ENCODE results near the gene DSTYK.

DSTYK gene

DNA sequence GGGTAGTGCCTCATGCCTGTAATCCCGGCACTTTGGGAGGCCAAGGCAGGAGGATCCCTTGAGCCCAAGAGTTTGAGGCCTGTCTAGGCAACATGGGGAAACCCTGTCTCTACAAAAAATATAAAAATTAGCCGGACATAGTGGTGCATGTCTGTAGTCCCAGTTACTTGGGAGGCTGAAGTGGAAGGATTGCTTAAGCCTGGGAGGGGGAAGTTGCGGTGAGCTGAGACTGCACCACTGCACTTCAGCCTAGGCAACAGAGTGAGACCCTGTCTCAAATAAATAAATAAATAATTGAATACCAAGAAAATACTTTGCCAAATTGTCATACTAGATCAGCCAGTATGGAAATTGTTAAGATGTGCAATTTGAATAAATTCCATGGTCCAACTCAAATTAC, 83.9 kb downstream of the DSTYK start:
- no peak for DNase-seq (ENCODE audit: low spot score)

DNA sequence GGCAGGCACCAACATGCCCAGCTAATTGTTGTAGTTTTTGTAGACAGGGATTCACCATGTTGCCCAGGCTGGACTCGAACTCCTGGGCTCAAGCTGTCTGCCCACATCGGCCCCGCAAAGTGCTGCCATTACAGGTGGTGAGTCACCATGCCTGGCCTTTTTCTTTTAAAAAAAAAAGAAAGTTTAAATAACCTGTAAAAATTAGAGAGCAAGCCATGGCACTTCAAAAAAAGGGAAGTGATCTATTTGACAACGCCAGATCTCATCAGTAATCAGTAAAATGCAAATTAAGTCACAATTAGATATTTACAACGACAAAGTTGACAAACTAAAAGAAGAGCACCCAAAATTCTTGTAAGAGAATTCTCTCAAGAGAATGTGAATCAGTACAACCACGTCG, 86.8 kb downstream of the DSTYK start:
- no peak for DNase-seq (ENCODE audit: low spot score)

DNA sequence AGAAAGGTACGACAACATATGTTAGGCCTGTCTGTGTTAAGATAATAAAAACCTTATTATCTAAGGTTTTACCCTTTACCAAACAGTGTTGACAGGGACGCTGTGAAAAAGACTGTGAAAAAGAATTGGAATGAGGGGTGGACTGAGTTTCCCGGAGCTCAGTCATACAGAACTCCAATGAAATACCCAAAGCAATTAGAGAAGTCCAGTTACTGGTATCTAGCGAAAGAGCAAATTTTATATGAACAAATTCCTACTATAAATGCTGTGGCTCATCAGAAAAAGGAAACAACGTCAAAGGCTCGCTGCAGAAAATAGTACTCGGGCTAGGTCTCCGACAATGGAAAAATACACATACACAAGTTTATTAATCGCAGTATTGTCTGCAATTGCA, 89.0 kb downstream of the DSTYK start:
- no peak for DNase-seq (ENCODE audit: low spot score)

DNA sequence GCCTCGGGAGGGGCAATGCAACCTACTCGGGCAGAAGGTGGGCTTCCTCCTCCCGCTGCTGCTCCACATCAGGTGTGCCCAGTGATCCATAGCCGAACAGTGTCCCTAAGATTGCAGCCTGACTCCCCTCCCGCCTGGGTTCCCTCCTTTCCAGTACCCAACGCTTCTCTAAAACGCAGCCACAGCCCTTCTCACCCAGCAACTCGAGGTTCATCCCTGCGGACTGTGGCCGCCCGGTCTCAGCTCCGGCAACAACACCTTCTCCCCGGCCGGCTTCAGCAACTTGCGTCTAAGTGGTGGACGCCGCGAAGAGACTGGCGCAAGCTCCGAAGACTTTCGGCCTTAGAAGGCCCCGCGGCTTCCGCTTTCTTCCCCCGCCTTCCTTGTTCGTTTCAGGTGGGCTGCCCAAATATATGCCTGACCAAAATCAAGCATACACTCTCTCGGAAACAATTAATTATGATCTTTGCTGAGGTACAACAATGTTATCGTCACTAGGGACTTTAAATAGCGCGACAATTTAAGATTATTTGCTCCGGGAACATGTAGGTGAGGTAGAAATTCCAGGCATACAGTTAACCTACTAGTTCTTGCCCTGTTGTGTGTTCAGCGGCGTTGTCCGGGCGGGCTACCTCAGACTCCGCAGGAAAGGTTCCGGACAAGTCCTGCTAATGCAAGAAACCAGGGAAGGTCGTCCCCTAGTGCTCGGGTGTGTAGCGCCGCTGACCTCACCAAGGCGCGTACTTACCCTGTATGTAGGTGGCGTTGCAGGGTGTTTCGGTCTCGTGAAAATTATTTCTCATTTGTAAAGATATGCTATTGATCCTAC, 89.6 kb downstream of the DSTYK start, which contains the start of gene RBBP5:
Gene RBBP5 (minus strand): TSS at position 319 of the 829 bp plus-strand sequence. CDS start 105 bp downstream, at position 214.
- DNase-seq (ENCODE audit: low spot score), result peak; percentile 97

DNA sequence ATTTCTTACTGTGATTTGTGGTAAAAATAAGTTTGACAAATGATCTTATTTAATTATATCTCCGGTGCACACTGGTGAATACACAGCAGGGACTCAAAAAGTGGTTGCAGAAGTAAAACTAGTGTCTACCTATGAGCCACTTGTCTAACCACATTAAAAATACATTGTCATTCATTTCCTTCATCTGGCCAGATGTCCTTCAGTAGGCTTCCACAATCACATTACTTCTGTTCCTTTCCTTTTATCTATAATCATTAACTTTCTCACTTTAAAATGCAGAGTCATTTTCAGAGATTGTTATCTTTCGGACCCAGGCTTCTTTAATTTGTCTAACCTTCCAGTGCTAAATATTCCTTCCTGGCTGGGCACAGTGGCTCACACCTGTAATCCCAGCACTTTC, 92.8 kb downstream of the DSTYK start:
- no peak for DNase-seq (ENCODE audit: low spot score)

DNA sequence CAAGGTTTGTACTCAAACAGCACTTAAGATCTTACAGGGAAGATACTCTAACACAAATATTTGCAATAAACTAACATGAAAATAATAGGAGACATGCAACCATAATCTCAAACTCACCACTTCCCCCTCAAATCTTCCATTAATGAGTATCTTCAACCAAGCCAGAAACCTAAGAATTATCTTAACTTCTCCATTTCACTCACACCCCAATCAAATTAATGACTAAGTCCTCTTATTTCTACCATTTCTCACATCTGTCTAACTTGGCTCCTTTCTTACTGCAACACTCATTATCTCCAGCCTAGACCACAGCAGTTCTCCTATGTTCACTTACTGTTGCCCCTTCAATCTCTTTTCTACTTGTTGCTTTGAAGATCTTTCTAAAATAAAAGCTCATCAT, 100.1 kb downstream of the DSTYK start:
- DNase-seq (ENCODE audit: low spot score), result no peak

DNA sequence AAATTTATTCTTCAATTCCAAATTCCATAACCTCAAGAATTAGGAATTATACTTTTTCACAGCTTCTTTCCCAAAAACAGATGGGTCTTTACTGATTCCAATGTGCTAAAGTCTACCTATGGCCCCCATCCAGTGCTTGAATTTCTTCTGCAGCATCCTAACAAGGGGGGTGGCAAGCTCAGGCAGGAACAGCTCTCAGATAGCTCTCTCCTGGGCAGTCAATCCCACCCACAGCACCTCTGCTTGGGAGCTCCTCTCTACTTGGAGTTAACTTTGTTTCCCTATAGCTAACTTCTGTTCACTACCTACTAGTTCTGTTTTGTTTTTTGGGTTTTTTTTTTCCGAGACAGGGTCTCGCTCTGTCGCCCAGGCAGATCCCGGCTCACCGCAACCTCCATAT, 101.8 kb downstream of the DSTYK start:
- DNase-seq (ENCODE audit: low spot score), result no peak

DNA sequence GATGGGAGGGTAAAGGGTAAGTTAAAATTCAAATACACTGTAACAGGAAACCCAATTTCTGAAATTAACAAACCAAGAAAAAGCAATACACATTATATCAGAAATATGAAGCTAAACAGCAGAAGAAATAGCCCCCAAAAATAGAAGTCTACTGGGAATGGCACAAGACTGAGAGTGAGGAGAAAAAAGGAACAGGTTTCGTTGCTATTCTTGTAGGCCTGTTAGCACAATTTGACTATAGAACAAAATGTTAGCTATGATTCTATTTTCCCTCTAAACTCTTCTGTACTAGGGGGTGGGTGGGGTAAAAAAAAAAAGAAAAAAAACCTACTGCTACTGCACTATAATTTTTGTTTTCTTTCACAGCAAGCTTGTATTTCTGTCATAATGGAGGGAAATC, 102.2 kb downstream of the DSTYK start:
- peak; percentile 13 for DNase-seq (ENCODE audit: low spot score)

DNA sequence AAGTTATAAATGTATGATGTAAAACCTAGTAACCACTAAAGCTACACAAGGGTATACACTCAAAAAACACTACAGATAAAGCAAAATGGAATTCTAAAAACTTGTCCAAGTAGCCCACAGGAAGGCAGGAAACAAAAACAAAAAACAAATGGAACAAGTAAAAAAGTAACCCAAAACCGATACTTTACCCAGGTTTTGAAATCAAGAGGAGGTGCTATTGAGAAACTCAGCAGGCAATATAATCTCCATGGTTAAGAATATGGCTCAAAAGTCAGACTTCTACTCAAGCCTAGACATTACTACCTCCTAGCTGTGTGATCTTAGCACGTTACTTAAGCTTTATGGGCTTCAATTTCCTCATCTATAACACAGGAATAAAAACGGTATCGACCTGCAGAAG, 103.0 kb downstream of the DSTYK start:
- no peak for DNase-seq (ENCODE audit: low spot score)

DNA sequence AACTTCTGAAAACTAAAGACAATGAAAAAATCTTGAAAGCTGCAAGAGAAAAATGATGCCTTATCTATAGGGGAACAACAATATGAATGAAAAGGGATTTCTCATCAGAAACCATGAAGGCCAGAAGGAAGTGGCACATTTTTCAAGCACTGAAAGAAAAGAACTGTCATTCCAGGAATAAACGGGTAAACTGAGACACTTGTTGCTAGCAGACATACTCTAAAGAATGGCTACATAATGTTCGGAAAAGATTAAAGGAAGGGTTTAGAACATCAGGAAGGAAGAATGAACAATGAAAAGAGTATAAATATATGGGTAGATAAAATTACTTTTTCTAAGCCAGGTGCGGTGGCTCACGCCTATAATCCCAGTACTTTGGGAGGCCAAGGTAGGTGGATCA, 104.2 kb downstream of the DSTYK start:
- DNase-seq (ENCODE audit: low spot score), result no peak

DNA sequence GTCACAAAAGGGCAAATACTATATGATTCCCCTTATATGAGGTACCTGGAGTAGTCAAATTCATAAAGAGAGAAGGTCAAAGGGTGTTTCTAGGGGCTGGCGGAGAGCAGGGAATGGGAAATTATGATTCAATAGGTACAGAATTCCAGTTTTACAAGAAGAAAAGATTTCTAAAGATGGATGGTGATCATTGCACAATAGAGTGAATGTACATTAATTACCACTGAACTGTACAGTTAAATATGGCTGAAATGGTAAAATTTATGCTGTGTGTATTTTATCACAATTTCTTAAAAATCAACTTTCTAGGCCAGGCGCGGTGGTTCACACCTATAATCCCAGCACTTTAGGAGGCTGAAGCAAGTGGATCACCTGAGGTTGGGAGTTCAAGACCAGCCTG, 109.1 kb downstream of the DSTYK start:
- no peak for DNase-seq (ENCODE audit: low spot score)

DNA sequence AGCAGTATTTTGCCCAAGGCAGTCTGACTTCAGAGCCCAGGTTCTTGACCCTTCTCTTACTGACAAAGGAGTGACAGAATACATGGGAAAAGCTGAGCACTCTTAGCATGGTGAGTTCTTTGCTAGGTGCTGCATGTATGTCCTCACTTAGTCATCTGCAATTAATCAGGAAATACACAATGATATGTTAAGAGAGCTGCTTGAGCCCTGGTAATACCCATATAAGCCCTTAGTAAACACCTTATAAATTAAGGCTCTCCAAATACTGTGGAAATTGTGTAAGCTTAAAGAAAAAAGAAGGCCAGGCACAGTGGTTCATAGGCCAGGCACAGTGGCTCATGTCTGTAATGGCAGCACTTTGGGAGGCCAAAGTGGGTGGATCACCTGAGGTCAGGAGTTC, 113.3 kb downstream of the DSTYK start:
- DNase-seq (ENCODE audit: low spot score), result no peak

DNA sequence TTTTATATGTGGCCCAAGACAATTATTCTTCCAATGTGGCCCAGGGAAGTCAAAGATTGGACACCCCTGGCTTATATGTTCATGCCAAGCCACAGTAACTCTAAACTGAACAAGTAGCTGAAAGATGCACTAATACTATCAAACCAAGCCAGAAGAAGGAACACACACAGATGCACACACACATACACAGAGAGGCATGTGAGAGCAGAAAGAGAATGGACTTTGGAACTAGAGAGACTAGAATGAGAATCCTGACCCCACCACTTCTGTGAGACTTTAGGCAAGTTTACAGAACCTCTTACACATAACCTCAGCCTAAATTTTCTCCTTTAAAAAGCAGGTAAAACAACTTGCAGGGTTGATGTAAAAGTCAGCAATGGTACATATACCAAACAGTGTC, 116.1 kb downstream of the DSTYK start:
- DNase-seq (ENCODE audit: low spot score), result no peak

All from putamen (tissue), 1 donor.